Stimulated activated CD8-positive, alpha-beta memory T cell treated with anti-CD3 and anti-CD28 coated beads, Interleukin-4, amount 100 ng/mL, for 24 hours (primary cell): Measurements from ENCODE around the gene MAML3.

Experiments
- DNase-seq: peaks from one replicate; pipeline ENCODE4 v3.0.0-alpha.2; 2020; ENCODE audit warnings: low read depth

Gene MAML3

DNA sequence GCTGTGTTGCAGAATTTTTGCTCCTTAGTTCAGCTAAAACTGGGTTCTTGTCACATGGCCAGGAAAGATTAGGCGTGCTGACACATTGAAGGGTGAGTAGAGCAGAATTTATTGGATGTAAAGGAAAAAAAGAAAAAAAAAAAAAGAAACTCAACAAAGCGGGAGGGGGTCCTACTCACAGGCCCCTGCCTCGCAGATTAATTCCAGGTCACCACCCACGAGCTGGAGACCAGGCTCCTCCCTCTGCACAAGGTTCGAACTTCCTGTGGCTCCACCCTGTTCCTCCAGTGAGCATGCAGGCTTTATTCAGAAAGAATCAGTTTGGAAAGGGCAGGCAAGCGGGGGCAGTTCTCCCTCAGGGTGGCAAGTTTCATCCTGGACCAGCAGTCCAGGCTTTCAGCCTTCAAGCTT, 471.2 kb downstream of the MAML3 start:
- no peak for DNase-seq

DNA sequence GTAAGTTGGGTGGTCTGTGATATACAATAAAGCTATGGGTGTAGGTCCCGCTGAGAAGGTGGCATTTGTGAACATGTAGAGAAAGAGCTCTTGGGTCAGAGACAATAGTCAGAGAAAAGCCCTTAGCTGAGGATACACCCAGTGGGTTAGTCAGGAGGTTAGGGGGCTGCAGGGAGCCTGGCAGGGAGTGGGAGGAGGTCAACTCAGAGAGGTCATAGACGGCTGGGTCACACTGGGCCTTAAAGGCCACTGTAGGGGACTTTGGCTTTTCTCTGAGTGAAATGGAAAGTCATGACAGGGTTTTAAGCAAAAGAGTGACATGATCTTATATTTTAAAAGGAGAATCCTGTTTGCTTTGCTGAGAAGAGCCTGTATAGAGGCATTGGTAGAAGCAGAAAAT, 471.7 kb downstream of the MAML3 start:
- DNase-seq, result no peak

DNA sequence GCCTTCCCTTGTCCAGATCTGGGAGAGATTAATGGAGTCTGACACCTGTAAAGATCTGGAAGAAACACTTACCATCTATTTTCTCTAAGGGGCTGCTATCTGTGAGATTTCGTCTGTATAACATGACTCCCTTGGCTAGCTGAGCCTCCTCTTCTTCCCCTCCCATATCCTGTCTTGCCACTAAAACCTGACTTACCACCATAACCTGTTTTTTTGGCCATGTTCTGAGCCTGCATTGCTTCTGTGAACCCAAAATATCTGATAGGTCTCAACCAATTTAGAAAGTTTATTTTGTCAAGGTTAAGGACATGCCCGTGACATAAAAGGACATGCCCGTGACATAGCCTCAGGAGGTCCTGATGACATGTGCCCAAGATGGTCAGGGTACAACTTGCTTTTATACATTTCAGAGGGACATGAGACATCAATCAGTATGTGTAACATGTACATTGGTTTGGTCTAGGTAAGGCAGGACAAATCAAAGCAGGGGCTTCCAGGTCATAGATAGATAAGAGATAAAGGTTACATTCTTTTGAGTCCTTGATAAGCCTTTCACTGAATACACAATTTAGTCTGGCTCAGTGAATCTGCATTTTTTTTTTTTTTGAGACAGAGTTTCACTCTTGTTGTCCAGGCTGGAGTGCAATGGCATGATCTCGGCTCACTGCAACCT, 476.9 kb downstream of the MAML3 start:
- DNase-seq, result no peak

DNA sequence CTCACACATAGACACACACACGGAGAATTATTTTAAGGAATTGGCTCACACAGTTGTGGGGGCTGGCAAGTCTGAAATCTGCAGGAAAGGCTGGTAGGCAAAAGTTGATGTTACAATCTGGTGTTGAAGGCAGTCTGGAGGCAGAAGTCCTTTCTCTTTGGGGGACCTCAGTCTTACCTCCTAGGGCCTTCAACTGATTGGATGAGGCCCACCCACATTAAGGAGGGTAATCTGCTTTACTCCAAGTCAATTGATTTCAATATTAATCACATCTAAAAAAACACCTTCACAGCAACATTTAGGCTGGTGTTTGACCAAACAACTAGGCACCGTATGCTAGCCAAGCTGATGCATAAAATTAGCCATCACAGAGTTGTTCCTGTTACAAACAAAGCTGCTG, 477.6 kb downstream of the MAML3 start:
- DNase-seq, result no peak

DNA sequence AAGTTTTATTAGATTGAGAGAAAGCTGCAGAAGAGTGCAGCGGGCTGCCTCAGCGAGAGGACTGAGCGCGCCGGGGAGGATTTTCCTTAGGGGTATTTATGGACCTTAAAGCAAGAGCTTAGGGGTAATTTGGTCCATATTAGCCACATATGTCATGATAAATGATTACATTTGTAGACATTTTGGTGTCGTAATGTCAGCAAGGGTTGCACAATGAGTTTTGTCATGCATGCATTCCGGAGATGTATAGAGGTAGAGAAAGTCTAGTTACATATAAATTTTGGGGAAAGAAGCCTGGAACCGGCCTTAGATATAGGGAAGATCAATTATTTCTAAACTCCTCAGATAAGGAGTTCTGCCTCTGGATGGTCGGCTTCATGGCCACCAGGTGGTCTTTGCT, 478.3 kb downstream of the MAML3 start:
- no peak for DNase-seq

DNA sequence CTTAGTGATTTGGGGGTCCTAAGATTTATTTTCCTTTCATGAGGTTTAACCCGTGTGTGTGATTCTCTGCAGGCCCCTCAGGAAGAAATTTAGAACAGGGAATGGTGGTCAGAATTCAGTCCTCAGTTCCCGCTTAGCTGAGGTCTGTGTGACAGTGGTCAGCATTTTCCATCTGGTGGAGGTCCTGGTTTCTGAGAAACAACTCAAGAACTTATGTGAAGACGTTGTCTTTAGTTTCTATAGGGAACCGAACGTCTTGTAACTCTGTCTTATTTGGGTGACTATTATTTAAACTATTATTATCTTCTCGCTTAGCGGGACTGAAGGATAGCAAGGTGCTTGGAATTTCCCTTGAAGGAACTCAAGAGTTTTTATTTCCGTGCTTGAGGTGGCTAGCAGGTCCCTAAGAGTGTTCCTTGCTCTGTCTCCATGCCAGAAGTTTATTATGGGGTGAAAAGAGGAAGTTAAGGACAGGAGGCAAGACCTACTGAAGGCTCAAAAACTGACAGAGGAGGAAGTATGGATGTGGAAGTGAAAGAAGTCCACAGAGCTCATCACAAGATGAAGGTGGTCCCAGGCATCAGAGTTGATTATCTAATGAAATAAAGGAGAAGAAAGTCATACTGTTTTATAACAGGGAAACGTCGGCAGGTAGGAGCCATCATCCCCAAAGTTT, 479.0 kb downstream of the MAML3 start:
- DNase-seq, result no peak

DNA sequence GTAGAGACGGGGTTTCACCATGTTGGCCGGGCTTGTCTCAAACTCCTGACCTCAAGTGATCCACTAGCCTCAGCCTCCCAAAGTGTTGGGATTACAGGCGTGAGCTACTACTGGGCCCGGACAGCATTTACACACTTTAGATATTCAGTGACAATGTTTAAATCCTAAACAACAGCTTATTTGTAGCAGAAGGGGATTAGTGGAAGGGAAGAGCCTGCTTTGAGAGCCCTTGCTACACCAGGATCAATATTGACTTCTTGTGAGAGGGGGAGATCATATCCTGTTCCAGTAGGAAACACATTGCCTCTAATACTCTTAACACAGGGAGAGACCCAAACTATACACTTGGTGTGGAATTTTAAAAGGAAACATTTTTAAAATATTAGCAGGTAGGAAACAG, 481.3 kb downstream of the MAML3 start:
- no peak for DNase-seq

DNA sequence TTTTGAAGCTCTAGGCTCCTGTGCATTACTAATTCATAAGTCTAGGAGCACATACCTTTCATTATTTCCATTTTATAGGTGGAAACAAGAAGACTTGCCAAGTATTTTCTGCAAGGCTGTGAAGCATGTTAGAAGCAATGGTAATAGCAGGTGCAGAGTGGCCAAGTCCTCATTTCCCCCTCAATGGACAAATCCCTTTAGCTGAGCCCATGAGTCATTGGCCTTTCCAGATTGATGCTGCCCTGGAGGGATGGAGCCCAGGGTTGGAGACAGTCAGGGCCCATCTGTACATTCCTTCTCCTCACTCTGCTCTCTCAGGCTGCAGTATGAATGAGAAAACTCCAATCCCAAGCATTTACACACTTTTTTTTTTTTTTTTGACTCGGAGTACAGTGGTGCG, 481.8 kb downstream of the MAML3 start:
- DNase-seq, result no peak

DNA sequence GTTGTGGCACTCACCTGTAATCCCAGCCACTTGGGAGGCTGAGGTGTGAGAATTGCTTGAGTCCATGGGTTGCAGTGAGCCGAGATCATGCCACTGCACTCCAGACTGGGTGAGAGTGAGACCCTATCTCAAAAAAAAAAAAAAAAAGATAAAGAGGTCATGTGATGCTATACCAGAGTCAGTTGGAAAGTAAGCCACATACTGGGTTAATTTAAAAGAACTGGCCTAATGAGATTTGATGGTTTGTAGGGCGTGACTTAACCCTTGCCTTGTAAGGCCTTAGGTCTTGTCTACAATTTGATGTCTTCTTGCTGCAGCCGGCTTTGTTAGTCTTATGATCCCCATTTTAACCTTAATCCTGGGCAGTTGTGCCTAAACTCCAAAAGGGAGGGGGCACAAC, 483.2 kb downstream of the MAML3 start:
- DNase-seq, result no peak

DNA sequence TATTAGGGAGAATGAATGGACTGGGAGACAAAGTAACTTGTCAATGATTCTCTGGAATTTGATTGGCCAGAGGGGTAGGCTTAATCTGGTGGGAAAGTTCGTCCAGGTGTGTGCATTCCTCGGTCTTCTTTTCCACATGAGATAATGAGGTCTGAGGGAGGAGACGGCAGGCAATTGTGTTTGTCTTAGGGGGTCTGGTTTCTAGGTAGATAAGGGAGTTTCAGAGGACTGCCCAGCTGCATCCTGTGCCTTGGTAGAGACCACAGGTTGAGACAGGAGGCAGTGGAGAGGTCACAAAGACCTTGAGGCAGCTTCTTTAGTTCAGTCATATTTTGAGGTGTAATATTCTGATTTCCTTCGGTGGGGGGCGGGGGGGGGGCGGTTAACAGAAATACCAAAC, 484.1 kb downstream of the MAML3 start:
- DNase-seq, result no peak

DNA sequence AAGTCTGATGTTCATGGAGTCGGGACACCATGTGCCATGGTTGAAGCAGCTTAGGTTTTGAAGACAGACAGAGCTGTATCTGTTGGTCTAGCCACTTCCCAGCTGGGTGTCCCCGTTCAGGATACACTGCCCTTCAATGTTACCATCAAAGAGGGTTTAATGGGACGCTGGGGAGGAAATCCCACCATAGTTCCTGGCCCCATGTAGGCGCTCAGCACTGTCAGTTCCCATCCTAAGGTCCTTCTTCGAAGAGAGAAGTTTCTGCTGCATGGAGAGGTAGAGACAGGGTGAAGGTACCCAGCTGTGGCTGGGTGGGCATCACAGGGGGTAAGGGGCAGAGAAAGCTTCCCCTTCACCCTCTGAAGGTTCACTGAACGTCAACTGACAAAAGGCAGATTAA, 484.6 kb downstream of the MAML3 start:
- DNase-seq, result no peak

DNA sequence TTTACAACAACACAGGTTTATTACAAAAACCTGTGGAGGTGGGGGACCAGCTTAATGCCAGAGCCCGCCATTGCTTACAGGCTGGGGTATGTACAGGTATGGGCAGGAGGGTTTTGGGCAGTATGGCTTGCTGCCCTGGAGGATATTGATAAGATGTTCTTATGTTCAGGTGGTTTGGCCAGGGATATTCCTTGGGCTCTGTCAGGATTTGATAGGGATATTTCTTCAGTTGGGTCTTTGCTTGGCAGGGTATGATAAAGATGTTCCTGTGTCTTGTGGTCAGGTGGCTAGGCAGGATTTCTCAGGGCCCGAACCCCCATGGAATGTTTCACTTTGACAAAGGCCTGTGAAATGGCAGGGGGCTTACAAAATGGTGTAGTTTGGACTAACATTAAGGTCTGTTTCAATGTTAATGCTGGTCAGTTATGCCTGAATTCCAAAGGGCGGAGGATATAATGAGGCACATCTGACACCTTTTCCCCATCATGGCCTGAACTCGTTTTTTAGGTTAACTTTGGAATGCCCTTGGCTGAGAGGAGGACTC, 485.3 kb downstream of the MAML3 start:
- DNase-seq, result no peak

DNA sequence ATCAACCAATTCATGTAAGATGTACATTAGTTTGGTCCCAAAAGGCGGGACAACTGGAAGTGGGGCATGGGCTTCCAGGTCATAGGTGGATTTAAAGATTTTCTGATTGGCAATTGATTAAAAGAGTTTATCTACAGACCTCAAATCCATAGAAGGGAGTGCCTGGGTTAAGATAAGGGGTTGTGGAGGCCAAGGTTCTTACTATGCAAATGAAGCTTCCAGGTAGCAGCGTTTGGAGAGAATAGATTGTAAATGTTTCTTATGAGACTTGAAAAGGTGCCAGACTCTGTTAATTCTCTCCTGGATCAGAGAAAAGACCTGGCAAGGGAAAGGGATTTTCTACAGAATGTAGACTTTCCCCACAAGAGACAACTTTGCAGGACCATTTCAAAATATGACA, 485.9 kb downstream of the MAML3 start:
- DNase-seq, result no peak
